B cell (primary cell): Measurements from ENCODE around the gene THRB. TPM values are rescaled to one million over a fixed set of nuclear protein-coding genes. Genes with fewer than 3 reads are reported as not detected.

ENCODE experiments used
- ATAC-seq: fragments of 200-7000 bp; cut with Tn5 transposase; one replicate; pipeline ENCODE4 v1.10.0; 2021; ENCODE audit warnings: low read depth, mild to moderate bottlenecking, moderate number of reproducible peaks, moderate library complexity
- CTCF ChIA-PET: fragments of 350-600 bp; sonication (Branson Sonifier 250); formaldehyde crosslinking; loops from one replicate; lab custom pipeline; 2021; ENCODE audit warnings: antibody characterized with exemption, inconsistent platforms; lab: Charles Lee
- POLR2A ChIA-PET: fragments of 350-600 bp; sonication (Branson Sonifier 250); formaldehyde crosslinking; loops from one replicate; lab custom pipeline; 2021; ENCODE audit warnings: antibody characterized with exemption; lab: Charles Lee
- DNase-seq: peaks from one replicate; pipeline ENCODE4 v3.0.0; 2013
- H2AFZ ChIP-seq: 2 replicates; pipeline ENCODE4 v1.6.1; 2012; ENCODE audit warnings: mild to moderate bottlenecking, low read depth, low read length; ENCODE audit not compliant: insufficient read depth, poor library complexity, severe bottlenecking
- H3K27ac ChIP-seq, 2 donors: 1 replicate in 1 of 2; 2 replicates in 1 of 2; pipeline ENCODE4 v1.5.1; 2012 to 2013; ENCODE audit warnings: low read length in 2 of 2, mild to moderate bottlenecking in 2 of 2, moderate library complexity in 1 of 2
- H3K27me3 ChIP-seq, 4 experiments: fragments of 200-600 bp in 1 of 4; sonication (generic) in 1 of 4; replicated peaks in 1 of 4; 1 replicate in 2 of 4; 2 replicates in 2 of 4; pipeline versions ENCODE4 v1.6.1 to v1.7.0; 2013 to 2016; ENCODE audit warnings: low read length in 3 of 4, mild to moderate bottlenecking in 2 of 4, mixed read lengths in 1 of 4, moderate library complexity in 1 of 4; ENCODE audit not compliant: insufficient read depth in 4 of 4, control insufficient read depth in 3 of 4; ENCODE audit errors: control extremely low read depth in 1 of 4
- H3K36me3 ChIP-seq, 2 experiments: replicated peaks in 1 of 2; 1 replicate in 1 of 2; 2 replicates in 1 of 2; pipeline versions ENCODE4 v1.6.1 to v1.7.1; 2013; ENCODE audit warnings: low read length in 1 of 2; ENCODE audit not compliant: insufficient read depth in 2 of 2, control insufficient read depth in 1 of 2; ENCODE audit errors: control extremely low read depth in 1 of 2, extremely low read depth in 1 of 2
- H3K4me1 ChIP-seq, 2 donors: fragments of 200-600 bp in 1 of 2; sonication (generic) in 1 of 2; 1 replicate in 1 of 2; 2 replicates in 1 of 2; pipeline versions ENCODE4 v1.5.1 to v1.6.1; 2013 to 2017; ENCODE audit warnings: low read length in 2 of 2; ENCODE audit not compliant: control insufficient read depth in 2 of 2, insufficient read depth in 2 of 2
- H3K4me2 ChIP-seq: replicated peaks from 2 replicates; pipeline ENCODE3; 2012; ENCODE audit warnings: mild to moderate bottlenecking, low read depth, low read length; ENCODE audit not compliant: poor library complexity, severe bottlenecking
- H3K4me3 ChIP-seq, 5 experiments: fragments of 200-600 bp in 1 of 5; sonication (generic) in 1 of 5; 1 replicate in 3 of 5; 2 replicates in 2 of 5; pipeline versions ENCODE4 v1.5.1 to v1.7.0; 2011 to 2016; ENCODE audit warnings: low read length in 4 of 5, mild to moderate bottlenecking in 4 of 5, low read depth in 2 of 5, control low read depth in 1 of 5, moderate library complexity in 1 of 5; ENCODE audit not compliant: insufficient read depth in 1 of 5; ENCODE audit errors: control extremely low read depth in 1 of 5, extremely low read depth in 1 of 5
- H3K79me2 ChIP-seq: fragments of 200-600 bp; sonication (generic); one replicate; pipeline ENCODE4 v1.6.0; 2016; ENCODE audit warnings: low read length; ENCODE audit not compliant: control insufficient read depth, insufficient read depth
- H3K9ac ChIP-seq: fragments of 200-600 bp; sonication (generic); 2 replicates; pipeline ENCODE4 v1.6.1; 2017; ENCODE audit warnings: mild to moderate bottlenecking, low read length, moderate library complexity
- H3K9me3 ChIP-seq, 3 donors: one replicate each; pipeline versions ENCODE4 v1.6.1 to v1.7.1; 2013; ENCODE audit warnings: low read length in 2 of 3; ENCODE audit not compliant: control insufficient read depth in 2 of 3, insufficient read depth in 1 of 3; ENCODE audit errors: control extremely low read depth in 1 of 3
- H4K20me1 ChIP-seq: 2 replicates; pipeline ENCODE4 v1.6.0; 2012; ENCODE audit warnings: mild to moderate bottlenecking, low read length; ENCODE audit not compliant: insufficient read depth, control insufficient read depth, poor library complexity, severe bottlenecking
- H3K27ac Mint-ChIP-seq: one replicate; pipeline ENCODE4 v1.8.0; 2021; ENCODE audit warnings: mixed read lengths
- H3K27me3 Mint-ChIP-seq: one replicate; pipeline ENCODE4 v1.8.0; 2021; ENCODE audit warnings: mixed read lengths
- H3K4me1 Mint-ChIP-seq: one replicate; pipeline ENCODE4 v1.8.0; 2021; ENCODE audit warnings: mixed read lengths
- H3K4me3 Mint-ChIP-seq: one replicate; pipeline ENCODE4 v1.8.0; 2021; ENCODE audit warnings: mixed read lengths
- H3K9me3 Mint-ChIP-seq: one replicate; pipeline ENCODE4 v1.8.0; 2022; ENCODE audit warnings: mixed read lengths; ENCODE audit not compliant: insufficient read depth
- CTCF ChIP-seq: fragments of 200-600 bp; IDR thresholded peaks from one replicate; pipeline ENCODE4 v1.8.0; 2022; ENCODE audit warnings: antibody characterized with exemption, mild to moderate bottlenecking
- EZH2 ChIP-seq: IDR thresholded peaks from 2 replicates; pipeline ENCODE4 v1.6.1; 2012; ENCODE audit warnings: borderline replicate concordance, low read depth, mild to moderate bottlenecking, moderate library complexity, low read length; ENCODE audit not compliant: insufficient read depth, poor library complexity, severe bottlenecking
- WGBS: methylation state at CpG from one replicate; pipeline ENCODE4 v1.1.5; 2013; ENCODE audit warnings: missing lambda C conversion rate; ENCODE audit not compliant: insufficient coverage; 5-methylcytosine and 5-hydroxymethylcytosine counted together
- intact Hi-C: fragments of 100-400 bp; cut with micrococcal nuclease; formaldehyde crosslinking; loops from one replicate; pipeline ENCODE4 v1.10.0; 2022
- polyA plus RNA-seq: library from polyadenylated mRNA; depleted of rRNA; stranded (reverse); fragments of >200 nt; gene quantifications from 2 replicates; pipeline ENCODE4 v1.2.3, GENCODE V29; 2012
- total RNA-seq, 2 donors: library from RNA; stranded (reverse); fragments of 120-200 nt in 1 of 2; gene quantifications; 1 replicate in 1 of 2; 2 replicates in 1 of 2; pipeline versions ENCODE4 v1.2.3 to v1.2.4, GENCODE V29; 2013 to 2022

The THRB gene
- total and polyA plus RNA-seq, 2 donors (not counting 1 experiment from before 2014, with no cell fraction given): 0.86 to 1.8 TPM

- Histone ChIP-seq H3K9me3 (peaks cover 0 to 2% (median 2%) of the 10 kb centered on the region in 3 donors), H2AFZ (no peak overlapping the region), H3K79me2 (no peaks in the 10 kb centered on the region), H3K27me3 (no peaks in the 10 kb centered on the region), H3K27ac (no peak overlapping the region), H4K20me1 (no peaks in the 10 kb centered on the region), H3K4me1 (no peaks in the 10 kb centered on the region), H3K36me3 (no peaks in the 10 kb centered on the region), H3K9ac (no peak overlapping the region), H3K4me2 (no peak overlapping the region), H3K4me3 (no peak overlapping the region)
- intact Hi-C loops: no loop called here
- ChIA-PET POLR2A (no interaction called here), CTCF (no interaction called here)
- Mint-ChIP-seq H3K4me1 (no peaks in the 10 kb centered on the region), H3K4me3 (no peak overlapping the region), H3K9me3 (peaks cover 3% of the 10 kb centered on the region), H3K27ac (no peak overlapping the region), H3K27me3 (peaks cover 2% of the 10 kb centered on the region)
- TF ChIP-seq CTCF (no peak), EZH2 (no peak)
- ATAC-seq: no peak
- no CpG with 5 or more reads among the region's 2 CpGs for WGBS
- DNase-seq: no peak
Observed at GRCh38 chr3:24460974-24461373, 33.7 kb downstream of the THRB start.

- Mint-ChIP-seq H3K9me3 (peaks cover 3% of the 10 kb centered on the region), H3K27me3 (peaks cover 3% of the 10 kb centered on the region), H3K27ac (no peak overlapping the region), H3K4me3 (no peak overlapping the region), H3K4me1 (no peaks in the 10 kb centered on the region)
- no peak for DNase-seq
- no peak for TF ChIP-seq EZH2
- no peak for TF ChIP-seq CTCF
- Histone ChIP-seq H2AFZ (no peak overlapping the region), H3K36me3 (no peaks in the 10 kb centered on the region), H4K20me1 (no peaks in the 10 kb centered on the region), H3K27me3 (no peaks in the 10 kb centered on the region), H3K9me3 (no peaks in the 10 kb centered on the region), H3K79me2 (no peaks in the 10 kb centered on the region), H3K4me1 (no peaks in the 10 kb centered on the region), H3K4me2 (no peak overlapping the region), H3K27ac (no peak overlapping the region), H3K9ac (no peak overlapping the region), H3K4me3 (no peak overlapping the region)
- CTCF ChIA-PET: no interaction called here
- intact Hi-C loops: no loop called here
- ATAC-seq: no peak
- POLR2A ChIA-PET: no interaction called here
- no CpG with 5 or more reads among the region's 2 CpGs for WGBS
Observed at GRCh38 chr3:24457719-24458118, 36.9 kb downstream of the THRB start.
